ENCODE data around the gene GYPC.

The GYPC gene

GRCh38 chr2:126732682-126733245, 76.8 kb downstream of the GYPC start:
- ATAC-seq: no peak
- no peak for DNase-seq

GRCh38 chr2:126733795-126734194, 77.8 kb downstream of the GYPC start:
- no peak for DNase-seq
- no peak for ATAC-seq

GRCh38 chr2:126736133-126736874, 80.3 kb downstream of the GYPC start:
- DNase-seq: no peak
- no peak for ATAC-seq

GRCh38 chr2:126739141-126739540, 83.2 kb downstream of the GYPC start:
- ATAC-seq: no peak
- DNase-seq: no peak

- DNase-seq (no peak), ATAC-seq (no peak)
Observed at GRCh38 chr2:126744640-126745039, 88.7 kb downstream of the GYPC start.
